COLO668 (cell line): ENCODE measurements around the gene TNFSF8.
A peak's percentile ranks its signal among the peaks of the same experiment; 100 is the strongest.

Experiments used
- DNase-seq: peaks from one replicate; lab custom pipeline; 2025; ENCODE audit not compliant: unreplicated experiment; lab: John Stamatoyannopoulos, UW

Gene TNFSF8

DNA sequence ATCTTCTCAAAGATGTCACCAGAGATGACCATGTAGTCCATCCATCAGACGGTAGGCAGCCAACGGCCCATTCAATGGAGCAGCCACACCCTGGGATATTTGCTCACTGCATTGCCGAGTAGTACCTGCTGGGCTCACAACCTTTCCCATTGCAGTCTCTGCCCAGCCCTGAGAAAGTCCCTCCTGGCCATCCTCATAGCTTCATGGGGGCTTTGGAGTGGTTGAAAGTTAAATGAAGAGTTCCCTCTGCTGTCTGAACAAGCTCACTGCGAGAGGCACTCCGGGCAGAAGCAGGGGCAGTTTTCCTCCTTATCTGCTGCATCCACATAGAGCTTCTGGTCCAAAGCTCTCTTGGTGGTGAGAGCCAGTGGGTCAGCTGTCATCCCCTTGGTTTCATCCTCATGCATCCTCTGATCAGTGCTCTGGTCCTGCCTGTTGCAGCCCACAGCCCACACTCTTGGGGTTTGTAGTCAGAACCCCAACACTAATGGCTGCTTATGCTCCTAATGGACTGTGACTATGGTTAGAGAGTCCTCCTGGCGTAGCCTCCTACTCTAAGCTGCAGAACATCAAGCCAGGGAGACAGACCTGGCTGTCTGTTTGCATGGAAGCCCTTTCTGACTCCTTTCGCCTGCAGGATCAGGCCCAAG lies 23.3 kb downstream of the TNFSF8 start:
- peak; percentile 70 for DNase-seq

- no peak for DNase-seq
Measured at GRCh38 chr9:114905170-114905940, 25.0 kb downstream of the TNFSF8 start.

DNA sequence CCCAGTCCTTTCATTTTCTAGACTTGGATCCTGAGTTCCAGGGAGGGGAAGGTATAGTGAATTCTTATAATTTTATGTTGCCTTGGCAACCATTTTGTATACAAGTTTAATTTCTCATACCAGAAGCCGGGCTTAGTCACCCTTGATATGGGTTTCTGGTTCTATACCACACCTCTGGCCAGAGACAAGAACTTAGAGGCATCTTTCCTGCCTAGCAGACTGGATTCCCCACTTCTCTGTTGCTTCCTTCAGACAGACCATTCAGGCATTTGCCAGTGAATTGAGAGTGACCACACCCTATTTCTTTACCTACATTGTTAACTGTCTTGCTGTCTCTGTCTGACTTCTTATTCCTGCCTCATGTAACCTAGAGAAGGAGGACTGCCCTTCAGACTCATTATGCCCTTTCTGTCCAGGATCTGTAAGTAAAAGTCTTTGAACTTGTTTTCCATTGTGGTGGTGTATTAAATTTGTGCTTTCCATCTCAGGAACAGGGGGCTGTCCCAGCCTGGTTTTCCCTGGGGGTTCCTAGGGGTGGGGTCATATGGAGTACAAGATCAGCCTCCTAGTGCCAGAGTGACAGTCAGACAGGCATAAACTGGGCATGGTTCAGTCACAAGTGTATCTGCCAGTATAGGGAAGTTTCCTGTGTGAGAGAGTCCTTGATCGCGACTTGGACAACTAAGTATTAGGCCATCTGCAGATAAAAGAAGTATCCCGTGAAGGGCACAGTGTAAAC lies 27.4 kb downstream of the TNFSF8 start:
- DNase-seq = no peak

- DNase-seq = no peak
Measured at GRCh38 chr9:114900942-114901802, 29.2 kb downstream of the TNFSF8 start.

- no peak for DNase-seq
Measured at GRCh38 chr9:114899995-114900394, 30.4 kb downstream of the TNFSF8 start.

DNA sequence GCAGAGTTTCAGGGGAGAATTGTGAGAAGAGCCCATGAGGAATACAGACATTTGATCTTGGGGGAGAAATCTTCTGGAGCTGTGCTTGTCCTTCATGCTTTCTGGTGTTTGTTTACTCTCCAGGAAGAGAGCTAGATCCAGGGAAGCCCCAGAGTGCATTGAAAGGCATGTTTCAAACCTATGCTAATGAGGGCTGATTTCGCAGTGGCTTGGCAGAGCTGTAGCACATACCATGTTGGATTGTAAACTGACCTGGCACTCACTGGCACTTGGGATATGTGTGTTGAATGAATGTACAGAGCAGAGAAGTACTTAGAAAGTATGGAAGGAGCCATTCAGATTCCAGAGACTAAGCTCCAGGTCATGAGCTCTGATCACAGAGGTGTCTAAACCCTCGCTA lies 30.9 kb downstream of the TNFSF8 start:
- no peak for DNase-seq

- DNase-seq = no peak
Measured at GRCh38 chr9:114898741-114899140, 31.6 kb downstream of the TNFSF8 start.

DNA sequence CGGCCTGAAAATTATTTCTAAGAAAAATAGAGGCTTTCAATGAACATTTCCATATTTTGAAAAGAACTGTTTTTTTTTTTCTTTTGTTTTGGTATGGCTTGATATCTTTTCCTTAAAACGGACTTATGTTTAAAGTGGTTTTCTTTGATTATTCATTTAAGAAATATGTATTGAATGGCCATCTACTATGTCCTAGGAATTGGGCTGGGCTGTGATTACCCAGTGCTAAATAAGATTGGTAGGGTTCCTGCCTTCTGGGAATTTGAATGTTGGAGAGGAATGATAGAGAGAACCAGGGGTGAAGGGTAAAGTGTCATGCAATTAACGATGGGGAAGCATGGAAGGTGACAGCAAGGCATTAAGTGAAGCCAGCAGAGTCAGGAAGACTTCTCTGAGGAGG lies 33.2 kb downstream of the TNFSF8 start:
- DNase-seq = no peak

DNA sequence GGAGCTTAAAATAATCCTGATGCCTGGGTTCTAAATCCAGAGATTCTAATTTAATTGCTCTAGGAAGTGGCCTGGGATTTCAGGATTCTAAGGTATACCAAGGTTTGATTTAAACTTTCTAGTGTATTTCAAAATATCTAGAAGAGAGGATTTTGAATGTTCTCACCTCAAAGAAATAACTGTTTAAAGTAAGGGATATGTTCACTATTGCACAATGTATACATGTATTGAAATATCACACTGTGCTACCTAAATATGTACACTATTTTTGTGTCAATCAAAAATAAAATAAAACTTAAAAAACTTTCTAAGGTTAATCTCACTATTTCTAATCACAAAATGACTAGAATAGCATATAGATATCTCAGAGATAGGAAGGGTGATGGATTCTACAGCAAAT lies 34.0 kb downstream of the TNFSF8 start:
- no peak for DNase-seq

GRCh38 chr9:114895521-114895991 lies 34.8 kb downstream of the TNFSF8 start:
- no peak for DNase-seq

DNA sequence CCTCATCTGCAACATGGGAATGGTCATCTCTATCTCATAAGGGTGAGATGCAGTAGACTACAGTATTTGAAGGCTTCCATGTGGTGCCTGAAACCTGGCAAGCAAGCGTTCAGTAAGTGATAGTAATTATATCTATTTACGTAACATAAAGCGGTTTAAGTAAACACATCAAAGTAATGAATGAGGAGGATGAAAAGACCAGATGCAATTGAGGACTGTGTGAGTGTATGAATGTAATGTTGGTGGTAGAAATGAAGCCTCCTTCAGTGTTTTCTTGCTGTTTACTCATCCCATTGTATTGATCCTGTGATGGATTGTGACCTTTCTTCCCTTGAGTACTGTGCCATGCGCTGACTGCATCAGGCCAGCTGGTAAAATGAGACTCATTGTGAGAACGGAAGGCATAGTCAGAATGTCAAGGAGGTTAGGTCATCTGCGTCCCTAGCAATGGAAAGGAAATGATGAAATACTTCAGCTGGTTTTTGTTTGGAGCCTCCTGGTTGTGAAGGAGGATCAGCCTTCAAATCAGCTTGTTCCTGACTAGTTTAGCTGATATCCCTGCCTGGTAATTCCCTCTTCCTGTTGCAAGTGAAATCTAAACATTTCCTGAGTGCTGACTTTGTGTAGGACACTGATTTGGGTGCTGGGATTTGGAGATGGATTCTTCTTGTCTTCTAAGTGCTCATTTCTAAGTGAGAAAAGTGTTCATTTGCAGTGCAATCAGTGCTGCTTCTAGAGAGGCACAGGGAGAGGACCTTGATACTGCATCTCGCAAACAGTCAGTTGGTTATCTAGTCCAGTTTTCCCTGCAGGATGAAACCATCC lies 35.6 kb downstream of the TNFSF8 start:
- DNase-seq = peak; percentile 55

- DNase-seq = no peak
Measured at GRCh38 chr9:114894206-114894605, 36.2 kb downstream of the TNFSF8 start.

DNA sequence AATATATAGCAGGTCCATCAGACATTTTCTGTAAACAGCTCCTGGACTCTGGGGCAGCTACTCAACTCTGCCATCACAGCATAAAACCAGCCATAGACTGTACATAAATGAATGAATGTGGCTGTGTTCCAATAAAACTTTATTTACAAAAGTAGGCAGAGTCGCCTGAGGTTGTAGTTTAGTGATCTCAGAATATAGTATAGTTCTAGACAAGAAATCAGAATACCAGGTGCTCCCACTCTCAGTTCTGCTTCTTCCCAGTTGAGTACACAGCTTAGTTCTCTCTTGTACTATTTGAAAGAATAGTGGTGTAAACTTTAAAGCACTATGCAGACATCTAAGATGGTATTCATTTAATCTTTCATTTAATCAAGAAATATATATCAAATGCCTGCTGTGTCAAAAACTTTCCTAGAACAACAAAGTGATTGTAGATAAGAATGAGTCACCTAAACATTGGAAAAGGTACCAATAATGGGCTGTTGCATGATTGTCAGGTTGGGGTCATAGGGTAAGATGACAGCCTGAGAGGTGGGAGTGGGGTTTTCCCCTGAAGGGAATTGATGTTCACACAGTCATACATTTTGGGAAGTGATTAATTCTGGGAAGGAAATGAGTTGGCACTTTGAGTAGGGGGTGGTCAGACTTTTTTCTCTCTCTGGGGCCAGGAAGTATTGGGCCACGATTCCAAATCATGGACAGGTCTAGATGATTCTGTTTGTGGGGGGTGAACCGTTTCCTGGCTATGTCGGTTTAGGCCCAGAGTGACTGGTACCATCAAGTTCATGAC lies 37.0 kb downstream of the TNFSF8 start:
- no peak for DNase-seq

GRCh38 chr9:114889802-114890224 lies 40.6 kb downstream of the TNFSF8 start:
- DNase-seq = peak; percentile 31

GRCh38 chr9:114888607-114889006 lies 41.8 kb downstream of the TNFSF8 start:
- no peak for DNase-seq

GRCh38 chr9:114887963-114888362 lies 42.4 kb downstream of the TNFSF8 start:
- DNase-seq = no peak

GRCh38 chr9:114884787-114885452 lies 45.5 kb downstream of the TNFSF8 start:
- DNase-seq = no peak

DNA sequence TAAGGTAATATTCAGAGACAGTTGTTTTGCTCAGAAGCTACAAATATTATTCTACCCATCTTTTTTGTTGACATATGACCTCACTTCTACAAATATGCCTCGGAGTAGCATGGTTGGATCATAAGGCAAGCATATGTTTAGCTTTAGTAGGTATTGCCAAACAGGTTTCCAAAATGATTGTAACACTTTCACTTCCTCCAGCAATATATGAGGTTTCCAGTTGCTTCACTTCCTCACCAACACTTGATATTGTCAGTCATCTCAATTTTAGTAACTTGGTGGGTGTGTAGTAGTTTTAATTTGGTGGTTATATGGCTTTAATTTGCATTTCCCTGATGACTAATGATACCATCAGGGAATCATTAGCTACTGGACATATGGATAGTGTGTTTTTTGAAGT lies 46.7 kb downstream of the TNFSF8 start:
- no peak for DNase-seq

- DNase-seq = no peak
Measured at GRCh38 chr9:114880291-114880745, 50.1 kb downstream of the TNFSF8 start.
